Nephron (organoid): ENCODE results near the gene MAP4K3.

Experiments used
- H3K27ac Mint-ChIP-seq, 3 experiments: 2 replicates each; pipeline ENCODE4 v1.8.0; 2020; ENCODE audit warnings: mixed read lengths in 3 of 3, mild to moderate bottlenecking in 2 of 3, moderate library complexity in 1 of 3
- H3K27me3 Mint-ChIP-seq: 2 replicates; pipeline ENCODE4 v1.8.0; 2021; ENCODE audit warnings: low read depth, mild to moderate bottlenecking, moderate library complexity, mixed read lengths
- H3K36me3 Mint-ChIP-seq: 2 replicates; pipeline ENCODE4 v1.8.0; 2020; ENCODE audit warnings: low read depth, mixed read lengths
- H3K4me1 Mint-ChIP-seq: 2 replicates; pipeline ENCODE4 v1.8.0; 2020; ENCODE audit warnings: mixed read lengths
- H3K4me3 Mint-ChIP-seq, 3 experiments: 2 replicates each; pipeline ENCODE4 v1.8.0; 2020; ENCODE audit warnings: mild to moderate bottlenecking in 3 of 3, mixed read lengths in 3 of 3, moderate library complexity in 2 of 3
- H3K9me3 Mint-ChIP-seq: 2 replicates; pipeline ENCODE4 v1.8.0; 2020; ENCODE audit warnings: mixed read lengths
- CTCF ChIP-seq, 3 experiments: fragments of 200-600 bp; sonication (generic); IDR thresholded peaks; one replicate each; pipeline ENCODE4 v1.5.0; 2021; ENCODE audit warnings: antibody characterized with exemption in 3 of 3; ENCODE audit not compliant: unreplicated experiment in 3 of 3

MAP4K3 gene

GRCh38 chr2:39243469-39244123 is 193.5 kb downstream of the MAP4K3 start, which contains the start of gene CDKL4:
Gene CDKL4, minus strand, starts transcription at chr2:39243970.
- H3K4me3 Mint-ChIP-seq: no peak within 1 kb of the TSS
- no peak within 1 kb of the TSS for H3K27ac Mint-ChIP-seq
- peaks cover 4% of the 10 kb centered on the region for H3K27me3 Mint-ChIP-seq
- no peaks in the 10 kb centered on the region for H3K9me3 Mint-ChIP-seq
- peaks cover 18% of the 10 kb centered on the region for H3K36me3 Mint-ChIP-seq
- no peak for TF ChIP-seq CTCF (IDR thresholded peaks at IDR 0.05; ENCODE audit: unreplicated experiment in 3 of 3)
- H3K4me1 Mint-ChIP-seq: no peaks in the 10 kb centered on the region

- Mint-ChIP-seq H3K9me3 (peaks cover 4% of the 10 kb centered on the region), H3K27me3 (peaks cover 4% of the 10 kb centered on the region), H3K27ac (no peak overlapping the region), H3K4me1 (no peaks in the 10 kb centered on the region), H3K36me3 (peaks cover 20% of the 10 kb centered on the region), H3K4me3 (no peak overlapping the region)
- no peak for TF ChIP-seq CTCF (IDR thresholded peaks at IDR 0.05; ENCODE audit: unreplicated experiment in 3 of 3)
These were observed 195.5 kb downstream of the MAP4K3 start for GRCh38 chr2:39241588-39241987.

DNA sequence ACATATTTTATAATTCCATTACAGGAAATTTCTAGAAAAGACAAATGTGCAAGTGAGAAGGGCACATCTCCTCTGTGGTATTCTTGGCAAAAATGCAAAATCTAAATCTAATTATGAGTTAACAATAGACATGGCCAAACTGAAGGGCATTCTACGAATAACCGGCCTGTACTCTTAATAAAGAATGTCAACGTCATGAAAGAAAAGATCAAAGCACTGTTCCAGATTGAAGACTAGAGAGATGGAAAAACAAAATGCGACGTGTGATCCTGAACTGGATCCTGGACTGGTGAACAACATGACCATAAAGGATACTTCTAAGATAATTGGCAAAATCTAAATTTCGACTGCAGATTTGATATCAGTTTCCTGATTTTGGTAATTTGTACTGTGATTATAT is 196.3 kb downstream of the MAP4K3 start:
- Mint-ChIP-seq H3K4me1 (no peaks in the 10 kb centered on the region), H3K27ac (no peak overlapping the region), H3K9me3 (peaks cover 11% of the 10 kb centered on the region), H3K4me3 (no peak overlapping the region), H3K36me3 (peaks cover 23% of the 10 kb centered on the region), H3K27me3 (peaks cover 4% of the 10 kb centered on the region)
- no peak for TF ChIP-seq CTCF (IDR thresholded peaks at IDR 0.05; ENCODE audit: unreplicated experiment in 3 of 3)

DNA sequence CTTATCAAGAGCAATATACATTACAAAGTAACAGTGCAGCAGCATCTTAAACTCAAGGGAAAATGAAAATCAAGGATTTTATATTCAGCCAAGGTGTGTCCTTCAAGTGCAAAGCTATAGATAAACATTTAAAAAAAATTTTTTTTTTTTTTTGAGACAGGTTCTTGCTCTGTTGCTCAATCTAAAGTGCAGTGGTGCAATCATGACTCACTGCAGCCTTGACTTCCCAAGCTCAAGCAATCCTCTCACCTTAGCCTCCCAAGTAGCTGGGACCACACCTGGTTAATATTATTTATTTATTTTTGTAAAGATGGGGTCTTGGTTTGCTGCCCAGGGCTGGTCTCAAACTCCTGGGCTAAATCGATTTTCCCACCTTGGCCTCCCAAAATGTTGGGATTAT is 202.3 kb downstream of the MAP4K3 start:
- Mint-ChIP-seq H3K36me3 (peaks cover 20% of the 10 kb centered on the region), H3K9me3 (peaks cover 17% of the 10 kb centered on the region), H3K27ac (no peak overlapping the region), H3K4me1 (peaks cover 1% of the 10 kb centered on the region), H3K27me3 (no peaks in the 10 kb centered on the region), H3K4me3 (no peak overlapping the region)
- TF ChIP-seq CTCF (IDR thresholded peaks at IDR 0.05; ENCODE audit: unreplicated experiment in 3 of 3): no peak

GRCh38 chr2:39232141-39232540 is 204.9 kb downstream of the MAP4K3 start:
- no peak for TF ChIP-seq CTCF (IDR thresholded peaks at IDR 0.05; ENCODE audit: unreplicated experiment in 3 of 3)
- H3K36me3 Mint-ChIP-seq: peaks cover 20% of the 10 kb centered on the region
- peaks cover 17% of the 10 kb centered on the region for H3K9me3 Mint-ChIP-seq
- H3K27me3 Mint-ChIP-seq: no peaks in the 10 kb centered on the region
- no peak overlapping the region for H3K4me3 Mint-ChIP-seq
- no peak overlapping the region for H3K27ac Mint-ChIP-seq
- peaks cover 19% of the 10 kb centered on the region for H3K4me1 Mint-ChIP-seq
